Measurements from ENCODE around the gene OR7E24. TPM values are rescaled to one million over a fixed set of nuclear protein-coding genes. Genes with fewer than 3 reads are reported as not detected.
"Not testable (repeated sequence)": the region's sequence is repeated elsewhere in the genome, so short reads cannot be mapped to it uniquely, and the experiment has no call there.

OR7E24 gene
- polyA plus RNA-seq (2013, experiment 1 of 4): not detected
- polyA plus RNA-seq (2013, experiment 2 of 4): not detected
- polyA plus RNA-seq (2013, experiment 3 of 4): not detected
- polyA plus RNA-seq (2013, experiment 4 of 4): not detected

- Histone ChIP-seq H3K4me3 (ENCODE audit: insufficient read depth, low read depth, low read length) (no peak within 1 kb of the TSS), H3K9me3 (ENCODE audit: control insufficient read depth, low read length) (peaks cover 13% of the 10 kb centered on the region), H3K4me1 (ENCODE audit: control insufficient read depth, insufficient read depth, low read length) (no peaks in the 10 kb centered on the region), H3K27ac (ENCODE audit: insufficient read depth, low read depth, low read length, poor library complexity, severe bottlenecking) (no peak within 1 kb of the TSS), H3K27me3 (ENCODE audit: control insufficient read depth, insufficient read depth, low read length, poor library complexity, severe bottlenecking) (no peaks in the 10 kb centered on the region), H3K36me3 (ENCODE audit: control insufficient read depth, insufficient read depth, low read length) (no peaks in the 10 kb centered on the region)
- 80% methylated on average over 1 of the region's 1 CpG; no CpG with 5 or more reads in 1 of the 2 experiments for WGBS, 2 experiments
Observed at GRCh38 chr19:9250630-9251029, at the start of gene OR7E24. OR7E24 (plus strand) TSS chr19:9250930; CDS start chr19:9251044, 114 bp downstream.

GRCh38 chr19:9205501-9206113 lies 45.1 kb upstream of the OR7E24 start:
- Histone ChIP-seq H3K4me1 (ENCODE audit: control insufficient read depth, insufficient read depth, low read length) (no peaks in the 10 kb centered on the region), H3K27ac (ENCODE audit: insufficient read depth, low read depth, low read length, poor library complexity, severe bottlenecking) (no peak overlapping the region), H3K27me3 (ENCODE audit: control insufficient read depth, insufficient read depth, low read length, poor library complexity, severe bottlenecking) (no peaks in the 10 kb centered on the region), H3K4me3 (ENCODE audit: insufficient read depth, low read depth, low read length) (no peak overlapping the region), H3K36me3 (ENCODE audit: control insufficient read depth, insufficient read depth, low read length) (no peaks in the 10 kb centered on the region), H3K9me3 (ENCODE audit: control insufficient read depth, low read length) (no peaks in the 10 kb centered on the region)
- WGBS, 2 experiments: 49 to 50% methylated on average over 13 of the region's 13 CpGs

- Histone ChIP-seq H3K36me3 (ENCODE audit: control insufficient read depth, insufficient read depth, low read length) (no peaks in the 10 kb centered on the region), H3K27me3 (ENCODE audit: control insufficient read depth, insufficient read depth, low read length, poor library complexity, severe bottlenecking) (no peaks in the 10 kb centered on the region), H3K4me3 (ENCODE audit: insufficient read depth, low read depth, low read length) (no peak within 1 kb of the TSS), H3K27ac (ENCODE audit: insufficient read depth, low read depth, low read length, poor library complexity, severe bottlenecking) (no peak within 1 kb of the TSS), H3K9me3 (ENCODE audit: control insufficient read depth, low read length) (peaks cover 5% of the 10 kb centered on the region), H3K4me1 (ENCODE audit: control insufficient read depth, insufficient read depth, low read length) (no peaks in the 10 kb centered on the region)
- WGBS, 2 experiments: 68 to 78% methylated on average over 3 of the region's 3 CpGs
Observed at GRCh38 chr19:9219489-9219888, 31.2 kb upstream of the OR7E24 start, which contains the start of gene OR7D4. OR7D4 (minus strand) TSS chr19:9219589; CDS start chr19:9214837, 4,752 bp downstream.

- no peaks in the 10 kb centered on the region for H3K27me3 ChIP-seq (ENCODE audit: control insufficient read depth, insufficient read depth, low read length, poor library complexity, severe bottlenecking)
- no peak overlapping the region for H3K4me3 ChIP-seq (ENCODE audit: insufficient read depth, low read depth, low read length)
- H3K27ac ChIP-seq (ENCODE audit: insufficient read depth, low read depth, low read length, poor library complexity, severe bottlenecking): no peak overlapping the region
- 71 to 82% methylated on average over 5 of the region's 5 CpGs for WGBS, 2 experiments
- H3K4me1 ChIP-seq (ENCODE audit: control insufficient read depth, insufficient read depth, low read length): no peaks in the 10 kb centered on the region
- no peaks in the 10 kb centered on the region for H3K36me3 ChIP-seq (ENCODE audit: control insufficient read depth, insufficient read depth, low read length)
- peaks cover 13% of the 10 kb centered on the region for H3K9me3 ChIP-seq (ENCODE audit: control insufficient read depth, low read length)
Observed at GRCh38 chr19:9251236-9251635, 506 bp downstream of the OR7E24 start.

- H3K27ac ChIP-seq (ENCODE audit: insufficient read depth, low read depth, low read length, poor library complexity, severe bottlenecking); H3K36me3 ChIP-seq (ENCODE audit: control insufficient read depth, insufficient read depth, low read length); H3K4me3 ChIP-seq (ENCODE audit: insufficient read depth, low read depth, low read length); H3K4me1 ChIP-seq (ENCODE audit: control insufficient read depth, insufficient read depth, low read length); H3K27me3 ChIP-seq (ENCODE audit: control insufficient read depth, insufficient read depth, low read length, poor library complexity, severe bottlenecking); H3K9me3 ChIP-seq (ENCODE audit: control insufficient read depth, low read length): not testable (repeated sequence)
- WGBS, 2 experiments: 91% methylated on average over 38 of the region's 38 CpGs
Observed at GRCh38 chr19:9283485-9283884, 32.8 kb downstream of the OR7E24 start.

GRCh38 chr19:9289231-9289884 lies 38.6 kb downstream of the OR7E24 start:
- H3K27ac ChIP-seq (ENCODE audit: insufficient read depth, low read depth, low read length, poor library complexity, severe bottlenecking): no peak overlapping the region
- WGBS, 2 experiments: 89 to 100% methylated on average over 1 to 2 of the region's 2 CpGs
- H3K4me1 ChIP-seq (ENCODE audit: control insufficient read depth, insufficient read depth, low read length): no peaks in the 10 kb centered on the region
- no peaks in the 10 kb centered on the region for H3K27me3 ChIP-seq (ENCODE audit: control insufficient read depth, insufficient read depth, low read length, poor library complexity, severe bottlenecking)
- no peak overlapping the region for H3K4me3 ChIP-seq (ENCODE audit: insufficient read depth, low read depth, low read length)
- H3K9me3 ChIP-seq (ENCODE audit: control insufficient read depth, low read length): peaks cover 6% of the 10 kb centered on the region
- H3K36me3 ChIP-seq (ENCODE audit: control insufficient read depth, insufficient read depth, low read length): peaks cover 5% of the 10 kb centered on the region

GRCh38 chr19:9295411-9295849 lies 44.7 kb downstream of the OR7E24 start:
- Histone ChIP-seq H3K27ac (ENCODE audit: insufficient read depth, low read depth, low read length, poor library complexity, severe bottlenecking) (no peak overlapping the region), H3K4me1 (ENCODE audit: control insufficient read depth, insufficient read depth, low read length) (no peaks in the 10 kb centered on the region), H3K27me3 (ENCODE audit: control insufficient read depth, insufficient read depth, low read length, poor library complexity, severe bottlenecking) (no peaks in the 10 kb centered on the region), H3K4me3 (ENCODE audit: insufficient read depth, low read depth, low read length) (no peak overlapping the region), H3K36me3 (ENCODE audit: control insufficient read depth, insufficient read depth, low read length) (peaks cover 46% of the 10 kb centered on the region), H3K9me3 (ENCODE audit: control insufficient read depth, low read length) (peaks cover 18% of the 10 kb centered on the region)
- 86 to 97% methylated on average over 3 to 4 of the region's 4 CpGs for WGBS, 2 experiments

- 93 to 94% methylated on average over 2 of the region's 2 CpGs for WGBS, 2 experiments
- H3K9me3 ChIP-seq (ENCODE audit: control insufficient read depth, low read length): peaks cover 18% of the 10 kb centered on the region
- no peaks in the 10 kb centered on the region for H3K27me3 ChIP-seq (ENCODE audit: control insufficient read depth, insufficient read depth, low read length, poor library complexity, severe bottlenecking)
- H3K36me3 ChIP-seq (ENCODE audit: control insufficient read depth, insufficient read depth, low read length): peaks cover 51% of the 10 kb centered on the region
- H3K27ac ChIP-seq (ENCODE audit: insufficient read depth, low read depth, low read length, poor library complexity, severe bottlenecking): no peak overlapping the region
- H3K4me3 ChIP-seq (ENCODE audit: insufficient read depth, low read depth, low read length): no peak overlapping the region
- no peaks in the 10 kb centered on the region for H3K4me1 ChIP-seq (ENCODE audit: control insufficient read depth, insufficient read depth, low read length)
Observed at GRCh38 chr19:9296336-9296735, 45.6 kb downstream of the OR7E24 start.
